Gastroesophageal sphincter (tissue), 4 donors: ENCODE measurements around the gene IMPDH2. TPM values are rescaled to one million over a fixed set of nuclear protein-coding genes. Genes with fewer than 3 reads are reported as not detected.

Source experiments
- ATAC-seq: fragments of 150-250 bp; one replicate; pipeline ENCODE4 v1.9.1; 2016; ENCODE audit warnings: mild to moderate bottlenecking, moderate library complexity
- H3K27ac ChIP-seq, 4 donors: fragments of 200-600 bp; sonication (generic) in 3 of 4; 1 replicate in 3 of 4; 2 replicates in 1 of 4; pipeline ENCODE4 v1.5.1; 2016 to 2019
- H3K27me3 ChIP-seq: fragments of 200-600 bp; sonication (generic); one replicate; pipeline ENCODE4 v1.5.1; 2019
- H3K36me3 ChIP-seq, 2 donors: fragments of 200-600 bp; sonication (generic); one replicate each; pipeline ENCODE4 v1.5.1; 2019; ENCODE audit warnings: control low read depth in 1 of 2
- H3K4me1 ChIP-seq, 3 donors: fragments of 200-600 bp; sonication (generic); 1 replicate in 2 of 3; 2 replicates in 1 of 3; pipeline ENCODE4 v1.5.1; 2016 to 2019; ENCODE audit warnings: control low read depth in 2 of 3
- H3K4me3 ChIP-seq, 2 donors: fragments of 200-600 bp; sonication (generic); one replicate each; pipeline ENCODE4 v1.5.1; 2019; ENCODE audit warnings: mild to moderate bottlenecking in 1 of 2, moderate library complexity in 1 of 2
- H3K9me3 ChIP-seq, 3 donors: fragments of 200-600 bp; sonication (generic); one replicate each; pipeline ENCODE4 v1.5.1; 2017 to 2019; ENCODE audit warnings: control low read depth in 2 of 3
- EP300 ChIP-seq: sonication (generic); formaldehyde crosslinking; IDR thresholded peaks from one replicate; pipeline ENCODE4 v1.6.1; 2017; ENCODE audit warnings: antibody characterized with exemption, mild to moderate bottlenecking
- POLR2A ChIP-seq, 2 donors: fragments of 450-650 bp; IDR thresholded peaks; one replicate each; pipeline ENCODE4 v1.6.1; 2017; ENCODE audit warnings: antibody characterized with exemption in 2 of 2, mild to moderate bottlenecking in 2 of 2, moderate library complexity in 1 of 2
- POLR2AphosphoS5 ChIP-seq: sonication (generic); formaldehyde crosslinking; IDR thresholded peaks from one replicate; pipeline ENCODE4 v1.6.1; 2017; ENCODE audit warnings: antibody characterized with exemption
- WGBS, 2 donors: methylation state at CpG; one replicate each; pipeline ENCODE4 v1.1.5; 2018; ENCODE audit warnings: low coverage in 1 of 2; 5-methylcytosine and 5-hydroxymethylcytosine counted together
- total RNA-seq, 4 donors: library from RNA; depleted of rRNA; stranded (reverse); fragments of >200 nt; gene quantifications; one replicate each; pipeline ENCODE4 v1.1.0, GENCODE V29; 2016
- TF ChIP-seq, protein P1 (sequence below), 4 experiments: fragments of 200-600 bp in 2 of 4; fragments of 450-650 bp in 2 of 4; sonication (generic) in 1 of 4; IDR thresholded peaks; one replicate each; pipeline ENCODE4 v1.5.1; 2017 to 2019; ENCODE audit warnings: antibody characterized with exemption in 4 of 4, mild to moderate bottlenecking in 2 of 4, moderate library complexity in 2 of 4

Gene IMPDH2
- total RNA-seq, 4 donors from 2014 or later: 89.8 to 179 (median 118) TPM

DNA sequence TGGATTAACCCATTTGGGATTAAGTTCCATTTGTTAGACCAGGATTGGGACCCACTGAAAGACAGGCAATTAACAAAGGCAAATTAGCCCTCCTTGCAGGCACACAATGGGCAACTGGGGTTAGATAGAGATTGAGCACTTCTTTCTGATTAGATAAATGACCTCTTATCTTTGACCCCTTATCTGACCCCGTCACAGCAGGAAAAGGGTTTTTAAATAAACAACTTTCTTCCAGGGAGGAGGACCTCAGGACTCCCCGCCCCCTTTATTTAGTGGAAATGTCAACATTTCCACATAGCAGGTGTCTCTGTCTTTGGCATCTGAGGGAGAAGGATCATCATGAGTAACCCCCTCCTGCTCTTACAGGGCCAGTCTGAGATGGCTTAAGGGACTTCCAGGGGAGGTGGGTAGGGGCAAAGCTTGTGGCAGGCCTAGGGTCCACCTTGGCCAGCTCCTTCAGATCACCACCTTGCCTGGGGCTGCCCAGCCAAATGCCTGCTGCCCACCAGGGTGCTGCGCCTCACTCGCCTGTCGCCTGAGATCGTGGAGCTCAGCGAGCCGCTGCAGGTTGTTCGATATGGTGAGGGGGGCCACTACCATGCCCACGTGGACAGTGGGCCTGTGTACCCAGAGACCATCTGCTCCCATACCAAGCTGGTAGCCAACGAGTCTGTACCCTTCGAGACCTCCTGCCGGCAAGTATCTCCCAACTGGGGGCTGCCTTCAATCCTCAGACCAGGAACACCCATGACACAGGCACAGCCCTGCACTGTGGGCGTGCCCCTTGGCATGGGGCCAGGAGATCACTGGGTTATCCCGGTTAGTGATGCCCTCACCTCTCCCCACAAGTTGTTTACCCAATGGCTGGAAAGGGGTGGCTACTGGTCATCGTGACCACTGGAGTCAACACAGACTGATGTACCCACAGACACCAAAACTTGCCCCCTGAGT is 24.6 kb downstream of the IMPDH2 start:
- 80 to 85% methylated on average over 2 to 4 of the region's 16 CpGs for WGBS, 2 donors
- TF ChIP-seq POLR2A (IDR thresholded peaks at IDR 0.05): no peak
- TF ChIP-seq, protein P1, sequence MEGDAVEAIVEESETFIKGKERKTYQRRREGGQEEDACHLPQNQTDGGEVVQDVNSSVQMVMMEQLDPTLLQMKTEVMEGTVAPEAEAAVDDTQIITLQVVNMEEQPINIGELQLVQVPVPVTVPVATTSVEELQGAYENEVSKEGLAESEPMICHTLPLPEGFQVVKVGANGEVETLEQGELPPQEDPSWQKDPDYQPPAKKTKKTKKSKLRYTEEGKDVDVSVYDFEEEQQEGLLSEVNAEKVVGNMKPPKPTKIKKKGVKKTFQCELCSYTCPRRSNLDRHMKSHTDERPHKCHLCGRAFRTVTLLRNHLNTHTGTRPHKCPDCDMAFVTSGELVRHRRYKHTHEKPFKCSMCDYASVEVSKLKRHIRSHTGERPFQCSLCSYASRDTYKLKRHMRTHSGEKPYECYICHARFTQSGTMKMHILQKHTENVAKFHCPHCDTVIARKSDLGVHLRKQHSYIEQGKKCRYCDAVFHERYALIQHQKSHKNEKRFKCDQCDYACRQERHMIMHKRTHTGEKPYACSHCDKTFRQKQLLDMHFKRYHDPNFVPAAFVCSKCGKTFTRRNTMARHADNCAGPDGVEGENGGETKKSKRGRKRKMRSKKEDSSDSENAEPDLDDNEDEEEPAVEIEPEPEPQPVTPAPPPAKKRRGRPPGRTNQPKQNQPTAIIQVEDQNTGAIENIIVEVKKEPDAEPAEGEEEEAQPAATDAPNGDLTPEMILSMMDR (IDR thresholded peaks at IDR 0.05): no peak
- TF ChIP-seq POLR2AphosphoS5: no peak
- no peak for TF ChIP-seq EP300
- Histone ChIP-seq H3K27ac (no peak overlapping the region), H3K9me3 (no peaks in the 10 kb centered on the region), H3K4me1 (peaks cover 0 to 35% (median 9%) of the 10 kb centered on the region in 3 donors), H3K27me3 (no peaks in the 10 kb centered on the region), H3K4me3 (no peak overlapping the region), H3K36me3 (peaks cover 0 to 28% of the 10 kb centered on the region in 2 donors)
- ATAC-seq: no peak

- Histone ChIP-seq H3K4me3 (no peak overlapping the region), H3K27ac (no peak overlapping the region), H3K4me1 (peaks cover 0 to 7% (median 0%) of the 10 kb centered on the region in 3 donors), H3K27me3 (no peaks in the 10 kb centered on the region), H3K9me3 (no peaks in the 10 kb centered on the region), H3K36me3 (peaks cover 0 to 44% of the 10 kb centered on the region in 2 donors)
- TF ChIP-seq, protein P1 (IDR thresholded peaks at IDR 0.05): no peak
- no peak for TF ChIP-seq POLR2A (IDR thresholded peaks at IDR 0.05)
- TF ChIP-seq EP300: no peak
- TF ChIP-seq POLR2AphosphoS5: no peak
- WGBS, 2 donors: no CpG with 5 or more reads among the region's 6 CpGs
- ATAC-seq: no peak
Observed at GRCh38 chr3:49001155-49001554, 28.0 kb downstream of the IMPDH2 start.

GRCh38 chr3:48999085-48999858 is 29.9 kb downstream of the IMPDH2 start:
- WGBS, 2 donors: 24% methylated on average over 2 of the region's 8 CpGs; no CpG with 5 or more reads in 1 of the 2 donors

GRCh38 chr3:48997714-48998637 is 31.2 kb downstream of the IMPDH2 start:
- no peak for ATAC-seq
- TF ChIP-seq POLR2AphosphoS5: no peak
- no peak for TF ChIP-seq EP300
- TF ChIP-seq POLR2A (IDR thresholded peaks at IDR 0.05): no peak
- TF ChIP-seq, protein P1 (IDR thresholded peaks at IDR 0.05): no peak

More at GRCh38 chr3:48999085-48999858, 29.9 kb downstream of the IMPDH2 start:
- H3K9me3 ChIP-seq: no peaks in the 10 kb centered on the region
- TF ChIP-seq POLR2AphosphoS5: no peak
- TF ChIP-seq, protein P1 (IDR thresholded peaks at IDR 0.05): no peak
- TF ChIP-seq POLR2A (IDR thresholded peaks at IDR 0.05): no peak
- no peak for TF ChIP-seq EP300
- H3K27ac ChIP-seq: no peak overlapping the region
- H3K27me3 ChIP-seq: no peaks in the 10 kb centered on the region
- no peak overlapping the region for H3K4me3 ChIP-seq
- no peaks in the 10 kb centered on the region for H3K4me1 ChIP-seq
- no peak for ATAC-seq
- H3K36me3 ChIP-seq: peaks cover 0 to 61% of the 10 kb centered on the region in 2 donors

More at GRCh38 chr3:48997714-48998637, 31.2 kb downstream of the IMPDH2 start:
- no peaks in the 10 kb centered on the region for H3K9me3 ChIP-seq
- H3K27ac ChIP-seq: no peak overlapping the region
- no peak overlapping the region for H3K4me3 ChIP-seq
- 33 to 86% methylated on average over 3 of the region's 20 CpGs for WGBS, 2 donors
- no peaks in the 10 kb centered on the region for H3K27me3 ChIP-seq
- H3K36me3 ChIP-seq: peaks cover 0 to 58% of the 10 kb centered on the region in 2 donors
- H3K4me1 ChIP-seq: no peaks in the 10 kb centered on the region
